MM.1S (cell line): ENCODE data around the gene ZNF628.

Experiments
- CTCF ChIP-seq: fragments of 300-600 bp; sonication (generic); IDR thresholded peaks from 2 replicates; pipeline ENCODE4 v1.5.1; 2016; ENCODE audit warnings: antibody characterized with exemption, low read length, mixed read lengths
- EZH2 ChIP-seq: fragments of 300-600 bp; sonication (generic); optimal IDR thresholded peaks from 2 replicates; pipeline ENCODE3; 2017; ENCODE audit warnings: low read depth, mild to moderate bottlenecking, antibody characterized with exemption, low read length, mixed read lengths
- EZH2phosphoT487 ChIP-seq: fragments of 300-600 bp; sonication (generic); IDR thresholded peaks from 2 replicates; pipeline ENCODE4 v1.6.1; 2018; ENCODE audit warnings: antibody characterized with exemption, low read length

- TF ChIP-seq CTCF = no peak
- no peak for TF ChIP-seq EZH2phosphoT487
- no peak for TF ChIP-seq EZH2
These were observed 1.9 kb upstream of the ZNF628 start for GRCh38 chr19:55474269-55475265.
